MM.1S (cell line): ENCODE results near the gene ZSCAN1.

Source experiments
- DNase-seq: peaks from one replicate; pipeline ENCODE4 v3.0.0-alpha.2; 2015
- H2AFZ ChIP-seq: fragments of 300-600 bp; sonication (generic); 2 replicates; pipeline ENCODE4 v1.6.0; 2016; ENCODE audit warnings: antibody characterized with exemption, low read length
- H3F3A ChIP-seq: fragments of 300-600 bp; sonication (generic); 2 replicates; pipeline ENCODE4 v1.6.1; 2016; ENCODE audit warnings: mild to moderate bottlenecking, antibody characterized with exemption, low read length, moderate library complexity, mixed read lengths; ENCODE audit not compliant: insufficient read depth
- H3K27ac ChIP-seq: fragments of 300-600 bp; sonication (generic); 2 replicates; pipeline ENCODE4 v1.5.1; 2016; ENCODE audit warnings: mild to moderate bottlenecking, low read length
- H3K27me3 ChIP-seq: fragments of 300-600 bp; sonication (generic); replicated peaks from 2 replicates; pipeline ENCODE4 v1.6.0; 2016; ENCODE audit warnings: low read length; ENCODE audit not compliant: insufficient read depth
- H3K36me3 ChIP-seq: fragments of 300-600 bp; sonication (generic); replicated peaks from 2 replicates; pipeline ENCODE4 v1.6.1; 2016; ENCODE audit warnings: mild to moderate bottlenecking, low read length, mixed read lengths; ENCODE audit not compliant: insufficient read depth
- H3K4me1 ChIP-seq: fragments of 300-600 bp; sonication (generic); 2 replicates; pipeline ENCODE4 v1.6.1; 2016; ENCODE audit warnings: low read length, mixed read lengths
- H3K4me2 ChIP-seq: fragments of 300-600 bp; sonication (generic); 2 replicates; pipeline ENCODE4 v1.6.0; 2016; ENCODE audit warnings: low read depth, low read length
- H3K4me3 ChIP-seq: fragments of 300-600 bp; sonication (generic); 2 replicates; pipeline ENCODE4 v1.5.1; 2016; ENCODE audit warnings: low read length, mixed read lengths
- H3K79me2 ChIP-seq: fragments of 300-600 bp; sonication (generic); 2 replicates; pipeline ENCODE4 v1.6.1; 2016; ENCODE audit warnings: mixed run types, low read length, mixed read lengths
- H3K9ac ChIP-seq: fragments of 300-600 bp; sonication (generic); 2 replicates; pipeline ENCODE4 v1.6.1; 2016; ENCODE audit warnings: low read length, mixed read lengths
- H3K9me2 ChIP-seq: fragments of 300-600 bp; sonication (generic); replicated peaks from 2 replicates; pipeline ENCODE4 v1.6.1; 2016; ENCODE audit warnings: mild to moderate bottlenecking, low read length, mixed read lengths; ENCODE audit not compliant: insufficient read depth
- H3K9me3 ChIP-seq: fragments of 300-600 bp; sonication (generic); replicated peaks from 2 replicates; pipeline ENCODE4 v1.6.1; 2016; ENCODE audit warnings: mild to moderate bottlenecking, low read length, mixed read lengths; ENCODE audit not compliant: insufficient read depth
- H4K20me1 ChIP-seq: fragments of 300-600 bp; sonication (generic); 2 replicates; pipeline ENCODE4 v1.6.1; 2016; ENCODE audit warnings: mild to moderate bottlenecking, low read length, moderate library complexity, mixed read lengths; ENCODE audit not compliant: insufficient read depth
- EZH2 ChIP-seq: fragments of 300-600 bp; sonication (generic); optimal IDR thresholded peaks from 2 replicates; pipeline ENCODE3; 2017; ENCODE audit warnings: low read depth, mild to moderate bottlenecking, antibody characterized with exemption, low read length, mixed read lengths
- EZH2phosphoT487 ChIP-seq: fragments of 300-600 bp; sonication (generic); IDR thresholded peaks from 2 replicates; pipeline ENCODE4 v1.6.1; 2018; ENCODE audit warnings: antibody characterized with exemption, low read length
- TF ChIP-seq, protein P1 (sequence below): fragments of 300-600 bp; sonication (generic); IDR thresholded peaks from 2 replicates; pipeline ENCODE4 v1.5.1; 2016; ENCODE audit warnings: antibody characterized with exemption, low read length, mixed read lengths

Gene ZSCAN1

GRCh38 chr19:58089846-58090245, 56.0 kb downstream of the ZSCAN1 start:
- Histone ChIP-seq H3K9me3 (no peaks in the 10 kb centered on the region), H3K9ac (no peak overlapping the region), H4K20me1 (no peaks in the 10 kb centered on the region), H3K9me2 (no peaks in the 10 kb centered on the region), H3K4me2 (no peak overlapping the region), H3K79me2 (no peaks in the 10 kb centered on the region), H3K4me3 (no peak overlapping the region), H3F3A (no peaks in the 10 kb centered on the region), H3K27ac (no peak overlapping the region), H3K4me1 (no peaks in the 10 kb centered on the region), H2AFZ (no peak overlapping the region), H3K27me3 (no peaks in the 10 kb centered on the region), H3K36me3 (no peaks in the 10 kb centered on the region)
- TF ChIP-seq EZH2 (no peak), EZH2phosphoT487 (no peak)
- TF ChIP-seq, protein P1, sequence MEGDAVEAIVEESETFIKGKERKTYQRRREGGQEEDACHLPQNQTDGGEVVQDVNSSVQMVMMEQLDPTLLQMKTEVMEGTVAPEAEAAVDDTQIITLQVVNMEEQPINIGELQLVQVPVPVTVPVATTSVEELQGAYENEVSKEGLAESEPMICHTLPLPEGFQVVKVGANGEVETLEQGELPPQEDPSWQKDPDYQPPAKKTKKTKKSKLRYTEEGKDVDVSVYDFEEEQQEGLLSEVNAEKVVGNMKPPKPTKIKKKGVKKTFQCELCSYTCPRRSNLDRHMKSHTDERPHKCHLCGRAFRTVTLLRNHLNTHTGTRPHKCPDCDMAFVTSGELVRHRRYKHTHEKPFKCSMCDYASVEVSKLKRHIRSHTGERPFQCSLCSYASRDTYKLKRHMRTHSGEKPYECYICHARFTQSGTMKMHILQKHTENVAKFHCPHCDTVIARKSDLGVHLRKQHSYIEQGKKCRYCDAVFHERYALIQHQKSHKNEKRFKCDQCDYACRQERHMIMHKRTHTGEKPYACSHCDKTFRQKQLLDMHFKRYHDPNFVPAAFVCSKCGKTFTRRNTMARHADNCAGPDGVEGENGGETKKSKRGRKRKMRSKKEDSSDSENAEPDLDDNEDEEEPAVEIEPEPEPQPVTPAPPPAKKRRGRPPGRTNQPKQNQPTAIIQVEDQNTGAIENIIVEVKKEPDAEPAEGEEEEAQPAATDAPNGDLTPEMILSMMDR = no peak
- DNase-seq = no peak

DNA sequence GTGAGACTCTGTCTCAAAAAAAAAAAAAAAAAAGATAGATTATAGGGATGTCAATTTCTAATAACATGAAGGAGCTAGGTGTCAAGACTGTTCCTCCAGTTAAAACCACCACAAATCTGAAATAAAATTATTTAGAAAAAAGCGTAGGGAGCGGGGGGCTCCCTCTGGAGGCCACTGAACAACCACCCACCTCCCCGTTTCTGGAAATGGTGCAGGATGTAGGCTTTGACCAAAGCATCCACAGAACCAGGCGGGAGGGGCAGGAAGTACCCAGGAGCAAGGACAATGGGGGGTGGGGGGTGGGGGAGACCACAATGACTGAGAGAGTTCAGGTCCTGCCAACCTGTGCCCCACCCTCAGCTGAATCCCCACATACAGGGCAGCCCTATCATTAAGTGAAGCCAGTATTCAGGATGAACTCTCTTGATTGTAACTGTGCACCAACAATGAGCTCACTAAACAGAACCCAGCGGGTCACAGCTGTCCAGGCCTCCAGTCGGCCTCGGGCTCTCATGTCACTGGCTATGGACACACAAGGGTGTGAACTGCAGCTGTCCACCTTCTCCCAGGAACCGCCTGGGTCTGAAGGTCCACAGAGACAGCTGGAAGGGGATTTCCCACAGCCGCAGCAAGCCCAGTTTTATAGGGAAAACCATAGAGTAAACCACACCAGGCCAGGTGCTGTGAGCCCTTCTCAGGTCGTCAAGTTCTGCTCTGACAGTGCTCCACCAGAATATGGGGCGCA, 57.6 kb downstream of the ZSCAN1 start:
- H3F3A ChIP-seq = no peaks in the 10 kb centered on the region
- H3K4me3 ChIP-seq = no peak overlapping the region
- no peak overlapping the region for H3K27ac ChIP-seq
- H2AFZ ChIP-seq = no peak overlapping the region
- no peak overlapping the region for H3K9ac ChIP-seq
- H3K4me2 ChIP-seq = no peak overlapping the region
- no peaks in the 10 kb centered on the region for H3K9me3 ChIP-seq
- H4K20me1 ChIP-seq = no peaks in the 10 kb centered on the region
- no peak for DNase-seq
- no peaks in the 10 kb centered on the region for H3K9me2 ChIP-seq
- no peaks in the 10 kb centered on the region for H3K27me3 ChIP-seq
- H3K79me2 ChIP-seq = no peaks in the 10 kb centered on the region
- TF ChIP-seq, protein P1 = no peak
- no peak for TF ChIP-seq EZH2phosphoT487
- TF ChIP-seq EZH2 = no peak
- no peaks in the 10 kb centered on the region for H3K36me3 ChIP-seq
- H3K4me1 ChIP-seq = no peaks in the 10 kb centered on the region

DNA sequence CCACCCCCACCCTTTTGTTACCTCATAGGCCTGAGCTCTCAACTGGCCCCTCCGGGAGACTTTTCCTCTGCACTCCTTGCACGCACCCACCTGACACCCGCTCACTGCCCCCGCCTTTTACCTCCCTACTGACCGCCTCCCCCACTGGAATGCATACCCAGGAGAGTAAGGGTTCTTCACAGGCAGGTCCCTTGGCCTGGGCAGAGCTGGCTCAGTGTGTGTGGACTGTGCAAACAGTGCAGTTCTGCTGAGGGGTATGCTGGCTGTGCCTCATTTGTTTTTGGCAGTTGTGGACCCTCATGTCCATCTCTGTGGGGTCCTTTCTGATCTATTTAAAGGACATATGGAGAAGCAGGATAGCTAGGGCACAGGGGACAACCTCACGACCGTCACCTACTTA, 59.2 kb downstream of the ZSCAN1 start:
- Histone ChIP-seq H3K36me3 (no peaks in the 10 kb centered on the region), H3K4me1 (no peaks in the 10 kb centered on the region), H3K27me3 (no peaks in the 10 kb centered on the region), H3F3A (no peaks in the 10 kb centered on the region), H3K4me3 (no peak overlapping the region), H3K9me3 (no peaks in the 10 kb centered on the region), H2AFZ (no peak overlapping the region), H4K20me1 (no peaks in the 10 kb centered on the region), H3K27ac (no peak overlapping the region), H3K79me2 (no peaks in the 10 kb centered on the region), H3K4me2 (no peak overlapping the region), H3K9me2 (no peaks in the 10 kb centered on the region), H3K9ac (no peak overlapping the region)
- no peak for DNase-seq
- TF ChIP-seq, protein P1 = no peak
- TF ChIP-seq EZH2 = no peak
- no peak for TF ChIP-seq EZH2phosphoT487
